ENCODE data around the gene TENM3.
A peak's percentile ranks its signal among the peaks of the same experiment; 100 is the strongest.

Gene TENM3

GRCh38 chr4:182741914-182742313 lies 498.7 kb downstream of the TENM3 start:
- TF ChIP-seq, protein P1, sequence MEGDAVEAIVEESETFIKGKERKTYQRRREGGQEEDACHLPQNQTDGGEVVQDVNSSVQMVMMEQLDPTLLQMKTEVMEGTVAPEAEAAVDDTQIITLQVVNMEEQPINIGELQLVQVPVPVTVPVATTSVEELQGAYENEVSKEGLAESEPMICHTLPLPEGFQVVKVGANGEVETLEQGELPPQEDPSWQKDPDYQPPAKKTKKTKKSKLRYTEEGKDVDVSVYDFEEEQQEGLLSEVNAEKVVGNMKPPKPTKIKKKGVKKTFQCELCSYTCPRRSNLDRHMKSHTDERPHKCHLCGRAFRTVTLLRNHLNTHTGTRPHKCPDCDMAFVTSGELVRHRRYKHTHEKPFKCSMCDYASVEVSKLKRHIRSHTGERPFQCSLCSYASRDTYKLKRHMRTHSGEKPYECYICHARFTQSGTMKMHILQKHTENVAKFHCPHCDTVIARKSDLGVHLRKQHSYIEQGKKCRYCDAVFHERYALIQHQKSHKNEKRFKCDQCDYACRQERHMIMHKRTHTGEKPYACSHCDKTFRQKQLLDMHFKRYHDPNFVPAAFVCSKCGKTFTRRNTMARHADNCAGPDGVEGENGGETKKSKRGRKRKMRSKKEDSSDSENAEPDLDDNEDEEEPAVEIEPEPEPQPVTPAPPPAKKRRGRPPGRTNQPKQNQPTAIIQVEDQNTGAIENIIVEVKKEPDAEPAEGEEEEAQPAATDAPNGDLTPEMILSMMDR (IDR thresholded peaks at IDR 0.05; ENCODE audit: insufficient read depth, missing control alignments), result no peak
- DNase-seq (ENCODE audit: insufficient read length, low spot score) (no peak), FAIRE-seq (no peak)

GRCh38 chr4:182743815-182744214 lies 500.6 kb downstream of the TENM3 start:
- DNase-seq (ENCODE audit: insufficient read length, low spot score), result no peak
- peak; percentile 6 for FAIRE-seq
- TF ChIP-seq, protein P1 (IDR thresholded peaks at IDR 0.05; ENCODE audit: insufficient read depth, missing control alignments), result no peak

DNA sequence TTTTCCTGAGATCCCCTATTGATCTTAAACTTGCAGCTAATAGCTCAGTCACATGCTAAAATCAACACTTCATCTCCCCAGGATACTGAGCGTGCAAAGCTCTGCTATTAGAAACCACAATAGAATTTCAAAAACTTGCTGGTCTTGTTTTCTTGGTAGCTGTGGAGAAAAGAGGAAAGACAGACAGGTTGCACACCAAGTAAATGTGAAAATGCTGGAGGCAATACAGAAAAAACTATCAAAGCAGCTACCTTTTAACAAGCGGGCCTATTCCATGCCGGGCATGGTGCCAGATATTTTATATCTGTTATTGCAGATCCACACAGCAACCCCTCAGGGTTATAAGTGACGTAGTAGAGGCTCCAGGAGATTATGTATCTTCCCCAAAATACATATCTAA lies 502.0 kb downstream of the TENM3 start:
- FAIRE-seq, result no peak
- DNase-seq (ENCODE audit: insufficient read length, low spot score), result no peak

GRCh38 chr4:182746876-182747275 lies 503.7 kb downstream of the TENM3 start:
- peak; percentile 29 for FAIRE-seq
- TF ChIP-seq, protein P1 (IDR thresholded peaks at IDR 0.05; ENCODE audit: insufficient read depth, missing control alignments), result no peak
- DNase-seq (ENCODE audit: insufficient read length, low spot score), result no peak

More for the DNA sequence above, 502.0 kb downstream of the TENM3 start:
- TF ChIP-seq, protein P1 (IDR thresholded peaks at IDR 0.05; ENCODE audit: insufficient read depth, missing control alignments), result no peak

DNA sequence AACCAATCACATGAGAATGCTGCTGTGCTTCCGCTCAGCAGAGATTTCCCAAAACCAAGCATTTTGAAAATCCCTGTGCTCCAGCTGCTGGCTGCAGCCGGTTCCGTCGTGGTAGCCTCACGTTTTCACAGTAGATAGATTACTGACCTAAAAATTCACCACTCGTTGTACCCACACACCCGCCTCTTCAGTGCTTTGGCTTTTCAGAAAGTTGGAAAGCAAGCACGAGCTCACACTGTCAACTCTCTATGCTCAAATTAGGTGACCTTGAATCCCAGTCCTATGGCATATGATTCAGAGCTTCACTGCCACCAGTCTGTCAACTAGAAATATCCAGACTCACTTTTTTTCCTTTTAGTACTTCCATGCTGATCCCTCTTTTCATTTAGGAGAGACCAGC lies 505.1 kb downstream of the TENM3 start:
- DNase-seq (ENCODE audit: insufficient read length, low spot score) (no peak), FAIRE-seq (no peak)
- TF ChIP-seq, protein P1 (IDR thresholded peaks at IDR 0.05; ENCODE audit: insufficient read depth, missing control alignments), result no peak

DNA sequence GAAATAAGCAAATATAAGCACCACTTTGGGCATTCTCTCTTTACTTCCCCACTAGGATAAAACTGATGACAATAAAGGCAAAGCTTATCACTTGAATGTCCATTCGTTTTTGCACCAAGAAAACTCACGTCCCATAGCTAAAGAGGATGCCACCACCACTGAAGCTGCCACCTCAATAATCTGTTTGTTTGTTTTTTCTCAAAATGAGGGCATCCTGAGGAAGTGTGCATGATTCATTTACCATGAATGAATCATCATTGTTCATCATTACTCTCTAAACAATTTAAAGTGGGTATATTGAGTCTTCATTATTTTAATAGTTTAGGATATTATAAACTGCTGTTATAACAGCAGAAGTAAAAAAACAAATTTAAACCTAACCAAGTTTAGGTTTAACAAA lies 505.7 kb downstream of the TENM3 start:
- TF ChIP-seq, protein P1 (IDR thresholded peaks at IDR 0.05; ENCODE audit: insufficient read depth, missing control alignments), result no peak
- DNase-seq (ENCODE audit: insufficient read length, low spot score), result no peak
- FAIRE-seq, result no peak

- TF ChIP-seq, protein P1 (IDR thresholded peaks at IDR 0.05; ENCODE audit: insufficient read depth, missing control alignments), result no peak
- FAIRE-seq, result no peak
- DNase-seq (ENCODE audit: insufficient read length, low spot score), result no peak
These were observed 506.5 kb downstream of the TENM3 start for GRCh38 chr4:182749667-182750167.

All from D721Med (cell line).